HG02623 (cell line): ENCODE measurements around the gene NQO2.
"Not testable (repeated sequence)": the region's sequence is repeated elsewhere in the genome, so short reads cannot be mapped to it uniquely, and the experiment has no call there.

Source experiments
- ATAC-seq: cut with Tn5 transposase; IDR thresholded peaks from one replicate; pipeline ENCODE4 v1.9.1; 2021; ENCODE audit warnings: moderate library complexity; ENCODE audit not compliant: unreplicated experiment

The NQO2 gene

DNA sequence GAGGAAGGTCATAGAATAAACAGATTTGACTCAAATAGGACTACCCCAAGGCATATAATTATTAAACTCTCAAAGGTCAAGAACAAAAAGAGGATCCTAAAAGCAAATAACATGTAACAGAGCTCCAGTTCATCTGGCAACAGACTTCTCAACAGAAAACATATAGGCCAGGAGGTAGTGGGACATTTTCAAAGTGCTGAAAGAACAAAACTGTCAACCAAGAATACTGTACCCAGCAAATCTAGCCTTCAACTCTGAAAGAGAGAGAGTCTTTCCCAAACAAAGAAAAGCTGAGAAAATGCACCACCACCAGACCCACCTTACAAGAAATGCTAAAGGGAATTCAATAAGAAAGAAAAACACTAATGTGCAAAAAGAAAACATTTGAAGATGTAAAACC lies 11.9 kb downstream of the NQO2 start:
- no peak for ATAC-seq

- ATAC-seq = no peak
Observed at GRCh38 chr6:3013486-3013885, 13.8 kb downstream of the NQO2 start.

DNA sequence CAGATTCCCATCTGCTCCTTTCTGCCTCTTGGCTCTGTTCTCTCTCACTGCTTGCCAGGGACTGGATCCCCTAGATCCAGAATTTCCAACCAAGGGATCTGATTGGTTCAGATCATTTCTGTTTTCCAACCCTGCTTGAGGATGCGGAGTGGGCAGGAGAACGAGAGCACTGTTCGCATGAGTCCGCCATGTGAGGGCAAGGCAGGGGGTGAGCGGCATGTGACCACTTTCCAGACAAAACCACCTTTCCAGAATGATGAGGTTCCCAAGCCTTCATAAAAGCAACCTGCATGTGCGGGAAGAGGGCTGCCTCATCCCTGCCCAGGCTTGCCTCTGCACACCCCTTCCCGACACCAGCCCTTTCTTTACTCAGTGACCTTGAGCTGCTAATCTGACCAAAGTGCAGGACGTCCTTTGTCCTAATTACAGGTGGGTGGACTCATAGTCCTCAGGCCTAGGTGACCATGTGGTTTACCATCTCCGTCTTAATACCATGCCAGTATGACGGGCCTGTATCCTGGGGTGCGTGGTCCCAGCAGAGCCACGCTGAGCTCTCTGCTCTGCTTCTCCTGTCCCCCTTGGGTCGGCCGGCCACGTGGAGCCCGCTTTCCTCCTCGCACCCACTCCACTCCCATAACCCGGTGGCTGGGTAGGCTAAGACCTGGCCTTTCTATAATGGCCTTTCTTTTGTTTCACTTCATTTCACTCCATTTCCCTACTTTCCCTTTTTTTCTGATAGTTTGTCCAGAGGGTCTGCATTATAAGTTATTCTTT lies 14.4 kb downstream of the NQO2 start:
- no peak for ATAC-seq

GRCh38 chr6:3014675-3015066 lies 15.0 kb downstream of the NQO2 start:
- ATAC-seq = no peak

GRCh38 chr6:3015144-3015543 lies 15.4 kb downstream of the NQO2 start:
- ATAC-seq = no peak

GRCh38 chr6:3016473-3017280 lies 17.0 kb downstream of the NQO2 start:
- ATAC-seq = no peak

DNA sequence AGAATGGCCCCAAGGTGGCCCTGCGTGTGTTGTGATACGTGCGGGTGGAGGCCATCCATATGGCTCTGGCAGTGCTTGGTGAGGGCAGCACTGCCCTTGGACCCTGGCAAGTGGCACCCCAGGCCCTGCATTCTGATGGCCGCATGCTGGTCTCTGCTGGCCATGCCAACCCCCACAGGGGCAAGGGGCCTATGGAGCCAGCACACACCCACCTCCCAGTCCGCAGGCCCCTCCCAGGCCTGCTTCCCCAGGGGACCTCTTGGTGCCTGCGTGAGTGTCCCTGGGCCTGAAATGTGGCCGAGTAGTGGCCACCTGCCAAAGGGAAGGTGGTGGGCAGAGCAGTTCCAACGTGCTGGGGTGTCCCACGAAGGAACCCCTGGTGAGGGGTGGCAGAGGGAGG lies 17.6 kb downstream of the NQO2 start:
- ATAC-seq = no peak

- no peak for ATAC-seq
Observed at GRCh38 chr6:3019065-3019464, 19.4 kb downstream of the NQO2 start.

DNA sequence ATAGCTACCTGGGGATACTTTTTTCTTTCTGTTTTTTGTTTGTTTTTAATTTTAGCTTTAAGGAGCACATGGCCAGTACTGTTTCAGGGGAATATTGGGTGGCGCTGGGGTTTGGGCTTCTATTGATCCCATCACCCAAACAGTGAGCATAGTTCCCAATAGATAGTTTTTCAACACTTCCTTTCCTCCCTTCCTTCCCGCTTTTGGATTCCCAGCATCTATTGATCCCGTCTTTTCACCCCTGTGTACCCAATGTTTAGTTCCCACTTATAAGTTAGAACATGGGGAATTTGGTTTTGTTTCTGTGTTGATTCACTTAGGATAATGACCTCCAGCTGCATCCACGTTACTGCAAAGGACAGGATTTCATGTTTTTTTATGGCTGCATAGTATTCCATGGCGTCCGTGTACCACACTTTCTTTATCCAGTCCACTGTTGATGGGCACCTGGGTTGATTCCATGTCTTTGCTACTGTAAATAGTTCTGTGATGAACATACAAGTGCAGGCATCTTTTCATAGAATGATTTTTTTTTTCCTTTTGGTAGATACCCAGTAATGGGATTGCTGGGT lies 20.1 kb downstream of the NQO2 start:
- ATAC-seq = no peak

- not testable (repeated sequence) for ATAC-seq
Observed at GRCh38 chr6:3020976-3021598, 21.4 kb downstream of the NQO2 start.

DNA sequence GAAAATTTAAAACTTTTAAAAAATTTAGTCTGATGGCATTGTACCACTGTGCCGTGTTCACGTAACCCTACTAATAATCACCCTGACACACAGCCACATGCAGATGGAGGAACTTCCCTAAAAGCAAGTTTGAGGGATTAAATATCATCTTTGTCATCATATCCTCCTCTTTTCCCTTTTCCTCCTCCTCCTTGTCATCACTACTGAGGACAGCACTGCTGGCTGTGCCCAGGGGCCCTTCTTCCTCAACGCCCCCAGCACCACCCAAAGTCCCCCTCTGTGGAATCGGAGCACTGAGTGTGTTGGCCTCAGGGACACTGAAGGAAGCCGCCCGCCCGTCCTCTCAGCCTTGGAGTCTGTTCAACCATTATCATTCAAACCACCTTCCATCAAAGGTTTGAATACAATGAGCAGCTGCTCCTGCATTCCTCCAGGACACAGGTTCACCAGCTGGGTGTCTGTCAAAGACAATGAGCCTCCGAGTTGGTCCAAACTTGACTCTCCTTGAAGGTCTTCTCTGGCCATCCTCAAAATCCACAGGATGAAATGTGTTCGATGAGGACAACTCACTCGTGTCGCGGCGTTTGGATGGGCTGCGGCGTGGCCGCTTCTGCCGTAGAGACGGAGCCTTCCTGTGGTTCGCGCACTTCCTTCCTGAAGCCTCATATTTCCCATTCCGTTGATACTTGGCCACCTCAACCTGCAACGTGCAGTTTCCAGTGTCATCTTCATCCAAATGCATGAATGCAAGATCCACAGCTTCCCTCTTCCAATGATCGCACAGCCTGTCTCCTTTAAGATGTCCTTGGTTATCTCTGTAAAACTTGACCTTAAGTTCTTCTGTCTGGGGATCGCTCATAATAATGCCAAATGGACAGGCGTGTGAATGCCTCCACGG lies 23.3 kb downstream of the NQO2 start:
- no peak for ATAC-seq

- ATAC-seq = peak; percentile 75
Observed at GRCh38 chr6:3023663-3024483, 24.2 kb downstream of the NQO2 start.

DNA sequence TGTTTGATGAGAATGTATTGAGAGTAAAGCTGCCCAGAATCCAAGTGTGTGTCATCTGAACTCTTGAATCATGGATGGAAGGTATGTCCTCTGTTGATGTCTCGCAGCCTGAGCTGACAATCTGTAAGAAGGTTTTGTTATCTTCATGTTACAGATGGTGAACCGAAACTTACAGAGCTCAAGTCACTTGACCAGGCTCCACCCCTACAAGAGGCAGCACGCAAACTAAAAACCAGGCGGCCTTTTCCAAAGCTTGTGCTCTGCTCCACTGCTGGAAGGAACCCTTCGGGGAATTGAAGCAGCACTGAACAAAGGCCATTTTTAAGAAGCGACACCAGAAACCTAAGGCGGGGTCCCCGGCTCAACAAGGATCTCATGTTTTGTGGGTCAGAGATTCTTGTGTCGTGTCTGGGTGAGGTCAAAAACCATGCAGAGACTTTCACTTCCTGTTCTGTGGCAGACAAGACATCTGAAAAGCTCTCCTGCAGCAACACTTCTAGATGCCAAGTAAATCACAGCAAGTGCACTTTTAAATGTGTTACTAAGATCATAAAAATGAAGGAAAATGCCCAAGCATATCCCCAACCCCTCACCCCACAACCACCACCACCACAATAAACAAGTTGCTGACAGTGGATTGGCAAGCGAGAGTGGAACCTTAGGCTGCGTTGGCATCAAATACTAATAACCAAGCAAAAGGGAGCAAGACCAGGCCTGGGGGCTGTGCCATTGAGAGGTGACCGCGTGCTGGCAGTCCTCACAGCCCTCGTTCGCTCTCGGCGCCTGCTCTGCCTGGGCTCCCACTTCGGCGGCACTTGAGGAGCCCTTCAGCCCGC lies 27.3 kb downstream of the NQO2 start:
- ATAC-seq = peak; percentile 67

GRCh38 chr6:3028156-3028555 lies 28.5 kb downstream of the NQO2 start:
- ATAC-seq = not testable (repeated sequence)

GRCh38 chr6:3031857-3032640 lies 32.4 kb downstream of the NQO2 start:
- no peak for ATAC-seq

DNA sequence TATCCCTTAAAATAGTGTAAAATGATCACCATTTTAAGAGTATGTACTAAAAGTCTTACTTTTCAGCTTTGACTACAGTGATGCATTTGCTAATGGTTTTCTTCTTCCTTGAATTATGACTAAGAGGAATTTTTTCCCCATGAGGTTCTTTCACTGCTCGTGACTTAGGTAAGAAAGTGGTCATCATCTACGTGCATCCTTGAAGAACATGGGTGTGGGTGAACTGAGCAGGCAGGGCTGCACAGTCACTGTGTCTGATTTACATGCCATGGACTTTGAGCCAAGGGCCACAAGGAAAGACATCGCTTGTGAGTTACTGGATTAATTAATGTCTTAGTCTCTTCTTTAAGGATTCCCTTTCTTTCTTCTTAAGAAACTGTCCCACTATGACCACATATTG lies 33.3 kb downstream of the NQO2 start:
- ATAC-seq = no peak

GRCh38 chr6:3033652-3034051 lies 34.0 kb downstream of the NQO2 start:
- no peak for ATAC-seq

DNA sequence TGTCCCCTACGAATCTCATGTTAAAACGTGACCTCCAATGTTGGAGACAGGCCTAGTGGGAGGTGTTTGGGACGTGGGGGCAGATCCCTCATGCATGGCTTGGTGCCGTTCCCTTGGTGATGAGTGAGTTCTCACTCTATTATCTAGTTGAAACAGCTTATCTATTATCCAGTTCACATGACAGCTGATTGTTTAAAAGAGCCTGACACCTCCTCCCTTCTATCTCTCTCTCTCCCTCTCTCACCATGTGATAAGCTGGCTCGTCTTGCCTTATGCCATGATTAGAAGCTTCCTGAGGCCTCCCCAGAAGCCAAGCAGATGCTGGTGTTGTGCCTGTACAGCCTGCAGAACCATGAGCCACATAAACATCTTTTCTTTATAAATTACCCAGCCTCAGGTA lies 35.7 kb downstream of the NQO2 start:
- ATAC-seq = no peak
